SK-N-SH treated with all-trans-retinoic acid at 6 μM for 48 hours (cell line): ENCODE results near the gene VCPKMT.

Experiments
- ATAC-seq: fragments of 200-7000 bp; cut with Tn5 transposase; 3 replicates; pipeline ENCODE4 v1.9.1; 2020; ENCODE audit warnings: mild to moderate bottlenecking, moderate library complexity
- ARNTL ChIP-seq: fragments of 450-650 bp; formaldehyde crosslinking; IDR thresholded peaks from 2 replicates; pipeline ENCODE4 v1.5.0; 2020; ENCODE audit warnings: low read depth, mild to moderate bottlenecking, moderate library complexity, borderline replicate concordance
- BACH2 ChIP-seq: fragments of 250-450 bp; sonication (Bioruptor Pico); IDR thresholded peaks from 2 replicates; pipeline ENCODE4 v1.9.0; 2021; ENCODE audit warnings: mild to moderate bottlenecking, borderline replicate concordance
- CSDC2 ChIP-seq: fragments of 250-450 bp; sonication (Bioruptor Pico); IDR thresholded peaks from 2 replicates; pipeline ENCODE4 v1.5.0; 2020; ENCODE audit warnings: mild to moderate bottlenecking, moderate library complexity
- ESRRG ChIP-seq: fragments of 250-450 bp; sonication (Bioruptor Pico); IDR thresholded peaks from 2 replicates; pipeline ENCODE4 v1.6.1; 2021; ENCODE audit warnings: mild to moderate bottlenecking
- GLIS3 ChIP-seq: fragments of 250-450 bp; sonication (Bioruptor Pico); IDR thresholded peaks from 2 replicates; pipeline ENCODE4 v1.5.0; 2020; ENCODE audit warnings: mild to moderate bottlenecking, moderate library complexity
- ISL1 ChIP-seq: fragments of 250-450 bp; sonication (Bioruptor Pico); IDR thresholded peaks from 2 replicates; pipeline ENCODE4 v2.1.2; 2022; ENCODE audit warnings: mild to moderate bottlenecking, moderate library complexity
- OSR1 ChIP-seq: fragments of 250-450 bp; sonication (Bioruptor Pico); IDR thresholded peaks from 2 replicates; pipeline ENCODE4 v1.8.0; 2022; ENCODE audit warnings: moderate library complexity, mild to moderate bottlenecking, inconsistent platforms
- PPARA ChIP-seq: fragments of 250-450 bp; sonication (Bioruptor Pico); IDR thresholded peaks from 2 replicates; pipeline ENCODE4 v1.5.0; 2020; ENCODE audit warnings: mild to moderate bottlenecking, borderline replicate concordance
- RARB ChIP-seq: fragments of 250-450 bp; sonication (Bioruptor Pico); IDR thresholded peaks from 2 replicates; pipeline ENCODE4 v1.8.0; 2021; ENCODE audit warnings: mild to moderate bottlenecking, moderate library complexity
- TCF4 ChIP-seq: fragments of 250-450 bp; sonication (Bioruptor Pico); IDR thresholded peaks from 2 replicates; pipeline ENCODE4 v1.8.0; 2021; ENCODE audit warnings: mild to moderate bottlenecking, moderate library complexity, borderline replicate concordance
- TOX ChIP-seq: fragments of 250-450 bp; sonication (Bioruptor Pico); IDR thresholded peaks from 2 replicates; pipeline ENCODE4 v1.8.0; 2021; ENCODE audit warnings: mild to moderate bottlenecking, moderate library complexity, borderline replicate concordance
- ZC3H10 ChIP-seq: fragments of 250-450 bp; sonication (Bioruptor Pico); IDR thresholded peaks from 2 replicates; pipeline ENCODE4 v1.5.1; 2021; ENCODE audit warnings: mild to moderate bottlenecking, moderate library complexity
- ZFP3 ChIP-seq: fragments of 250-450 bp; sonication (Bioruptor Pico); IDR thresholded peaks from 2 replicates; pipeline ENCODE4 v1.5.0; 2020; ENCODE audit warnings: mild to moderate bottlenecking, moderate library complexity
- ZFP30 ChIP-seq: fragments of 450-650 bp; formaldehyde crosslinking; IDR thresholded peaks from 2 replicates; pipeline ENCODE4 v1.5.0; 2022; ENCODE audit warnings: mild to moderate bottlenecking, moderate library complexity
- ZNF565 ChIP-seq: fragments of 450-650 bp; formaldehyde crosslinking; conservative IDR thresholded peaks from 2 replicates; pipeline ENCODE4 v1.5.0; 2020; ENCODE audit warnings: low read depth, mild to moderate bottlenecking, moderate library complexity
- ZNF8 ChIP-seq: fragments of 450-650 bp; formaldehyde crosslinking; IDR thresholded peaks from 2 replicates; pipeline ENCODE4 v1.5.0; 2020; ENCODE audit warnings: mild to moderate bottlenecking, moderate library complexity
- TF ChIP-seq, protein P1 (sequence below): fragments of 250-450 bp; sonication (Bioruptor Pico); IDR thresholded peaks from 2 replicates; pipeline ENCODE4 v1.5.1; 2020; ENCODE audit warnings: low read depth, mild to moderate bottlenecking, moderate library complexity
- TF ChIP-seq, protein P2 (sequence below): fragments of 250-450 bp; sonication (Bioruptor Pico); IDR thresholded peaks from 2 replicates; pipeline ENCODE4 v1.5.0; 2020; ENCODE audit warnings: mild to moderate bottlenecking, moderate library complexity
- TF ChIP-seq, protein P3 (sequence below): fragments of 250-450 bp; sonication (Bioruptor Pico); IDR thresholded peaks from 2 replicates; pipeline ENCODE4 v1.8.0; 2021; ENCODE audit warnings: low read depth, mild to moderate bottlenecking, moderate library complexity, borderline replicate concordance
- TF ChIP-seq, protein P4 (sequence below): fragments of 250-450 bp; sonication (Bioruptor Pico); IDR thresholded peaks from 2 replicates; pipeline ENCODE4 v1.5.1; 2021; ENCODE audit warnings: mild to moderate bottlenecking, moderate library complexity
- TF ChIP-seq, protein P5 (sequence below): fragments of 250-450 bp; sonication (Bioruptor Pico); IDR thresholded peaks from 2 replicates; pipeline ENCODE4 v1.8.0; 2020; ENCODE audit warnings: mild to moderate bottlenecking, moderate library complexity, borderline replicate concordance

VCPKMT gene

DNA sequence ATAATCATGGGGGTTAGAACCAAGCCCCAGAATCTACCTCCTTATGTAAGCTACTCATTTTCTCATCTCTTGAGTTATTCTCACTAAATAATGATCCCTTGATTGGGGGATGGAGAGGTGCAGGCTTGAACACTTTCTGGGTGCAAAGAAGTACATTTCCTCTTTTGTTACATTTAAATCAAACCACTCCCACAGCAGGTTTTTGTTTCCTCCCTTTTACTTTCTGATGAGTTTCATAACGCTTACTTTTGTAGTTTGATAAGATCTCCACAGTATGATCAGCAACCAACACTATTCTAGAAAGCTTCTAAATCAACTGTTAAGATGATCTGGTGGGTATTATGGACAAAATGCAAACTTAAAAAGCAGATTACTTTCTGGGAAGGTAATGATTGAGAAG is 20.5 kb downstream of the VCPKMT start:
- TF ChIP-seq, protein P1, sequence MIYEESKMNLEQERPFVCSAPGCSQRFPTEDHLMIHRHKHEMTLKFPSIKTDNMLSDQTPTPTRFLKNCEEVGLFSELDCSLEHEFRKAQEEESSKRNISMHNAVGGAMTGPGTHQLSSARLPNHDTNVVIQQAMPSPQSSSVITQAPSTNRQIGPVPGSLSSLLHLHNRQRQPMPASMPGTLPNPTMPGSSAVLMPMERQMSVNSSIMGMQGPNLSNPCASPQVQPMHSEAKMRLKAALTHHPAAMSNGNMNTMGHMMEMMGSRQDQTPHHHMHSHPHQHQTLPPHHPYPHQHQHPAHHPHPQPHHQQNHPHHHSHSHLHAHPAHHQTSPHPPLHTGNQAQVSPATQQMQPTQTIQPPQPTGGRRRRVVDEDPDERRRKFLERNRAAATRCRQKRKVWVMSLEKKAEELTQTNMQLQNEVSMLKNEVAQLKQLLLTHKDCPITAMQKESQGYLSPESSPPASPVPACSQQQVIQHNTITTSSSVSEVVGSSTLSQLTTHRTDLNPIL (CRISPR knock-in tag): no peak
- TF ChIP-seq, protein P2, sequence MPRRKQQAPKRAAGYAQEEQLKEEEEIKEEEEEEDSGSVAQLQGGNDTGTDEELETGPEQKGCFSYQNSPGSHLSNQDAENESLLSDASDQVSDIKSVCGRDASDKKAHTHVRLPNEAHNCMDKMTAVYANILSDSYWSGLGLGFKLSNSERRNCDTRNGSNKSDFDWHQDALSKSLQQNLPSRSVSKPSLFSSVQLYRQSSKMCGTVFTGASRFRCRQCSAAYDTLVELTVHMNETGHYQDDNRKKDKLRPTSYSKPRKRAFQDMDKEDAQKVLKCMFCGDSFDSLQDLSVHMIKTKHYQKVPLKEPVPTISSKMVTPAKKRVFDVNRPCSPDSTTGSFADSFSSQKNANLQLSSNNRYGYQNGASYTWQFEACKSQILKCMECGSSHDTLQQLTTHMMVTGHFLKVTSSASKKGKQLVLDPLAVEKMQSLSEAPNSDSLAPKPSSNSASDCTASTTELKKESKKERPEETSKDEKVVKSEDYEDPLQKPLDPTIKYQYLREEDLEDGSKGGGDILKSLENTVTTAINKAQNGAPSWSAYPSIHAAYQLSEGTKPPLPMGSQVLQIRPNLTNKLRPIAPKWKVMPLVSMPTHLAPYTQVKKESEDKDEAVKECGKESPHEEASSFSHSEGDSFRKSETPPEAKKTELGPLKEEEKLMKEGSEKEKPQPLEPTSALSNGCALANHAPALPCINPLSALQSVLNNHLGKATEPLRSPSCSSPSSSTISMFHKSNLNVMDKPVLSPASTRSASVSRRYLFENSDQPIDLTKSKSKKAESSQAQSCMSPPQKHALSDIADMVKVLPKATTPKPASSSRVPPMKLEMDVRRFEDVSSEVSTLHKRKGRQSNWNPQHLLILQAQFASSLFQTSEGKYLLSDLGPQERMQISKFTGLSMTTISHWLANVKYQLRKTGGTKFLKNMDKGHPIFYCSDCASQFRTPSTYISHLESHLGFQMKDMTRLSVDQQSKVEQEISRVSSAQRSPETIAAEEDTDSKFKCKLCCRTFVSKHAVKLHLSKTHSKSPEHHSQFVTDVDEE (CRISPR knock-in tag): no peak
- TF ChIP-seq OSR1 (CRISPR knock-in tag): no peak
- TF ChIP-seq, protein P3, sequence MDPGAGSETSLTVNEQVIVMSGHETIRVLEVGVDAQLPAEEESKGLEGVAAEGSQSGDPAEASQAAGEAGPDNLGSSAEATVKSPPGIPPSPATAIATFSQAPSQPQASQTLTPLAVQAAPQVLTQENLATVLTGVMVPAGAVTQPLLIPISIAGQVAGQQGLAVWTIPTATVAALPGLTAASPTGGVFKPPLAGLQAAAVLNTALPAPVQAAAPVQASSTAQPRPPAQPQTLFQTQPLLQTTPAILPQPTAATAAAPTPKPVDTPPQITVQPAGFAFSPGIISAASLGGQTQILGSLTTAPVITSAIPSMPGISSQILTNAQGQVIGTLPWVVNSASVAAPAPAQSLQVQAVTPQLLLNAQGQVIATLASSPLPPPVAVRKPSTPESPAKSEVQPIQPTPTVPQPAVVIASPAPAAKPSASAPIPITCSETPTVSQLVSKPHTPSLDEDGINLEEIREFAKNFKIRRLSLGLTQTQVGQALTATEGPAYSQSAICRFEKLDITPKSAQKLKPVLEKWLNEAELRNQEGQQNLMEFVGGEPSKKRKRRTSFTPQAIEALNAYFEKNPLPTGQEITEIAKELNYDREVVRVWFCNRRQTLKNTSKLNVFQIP (CRISPR knock-in tag): no peak
- TF ChIP-seq ZFP3 (CRISPR knock-in tag): no peak
- no peak for TF ChIP-seq RARB (CRISPR knock-in tag)
- TF ChIP-seq ZFP30: no peak
- no peak for TF ChIP-seq ZC3H10
- TF ChIP-seq TOX: no peak
- TF ChIP-seq ESRRG (CRISPR knock-in tag): no peak
- TF ChIP-seq, protein P4, sequence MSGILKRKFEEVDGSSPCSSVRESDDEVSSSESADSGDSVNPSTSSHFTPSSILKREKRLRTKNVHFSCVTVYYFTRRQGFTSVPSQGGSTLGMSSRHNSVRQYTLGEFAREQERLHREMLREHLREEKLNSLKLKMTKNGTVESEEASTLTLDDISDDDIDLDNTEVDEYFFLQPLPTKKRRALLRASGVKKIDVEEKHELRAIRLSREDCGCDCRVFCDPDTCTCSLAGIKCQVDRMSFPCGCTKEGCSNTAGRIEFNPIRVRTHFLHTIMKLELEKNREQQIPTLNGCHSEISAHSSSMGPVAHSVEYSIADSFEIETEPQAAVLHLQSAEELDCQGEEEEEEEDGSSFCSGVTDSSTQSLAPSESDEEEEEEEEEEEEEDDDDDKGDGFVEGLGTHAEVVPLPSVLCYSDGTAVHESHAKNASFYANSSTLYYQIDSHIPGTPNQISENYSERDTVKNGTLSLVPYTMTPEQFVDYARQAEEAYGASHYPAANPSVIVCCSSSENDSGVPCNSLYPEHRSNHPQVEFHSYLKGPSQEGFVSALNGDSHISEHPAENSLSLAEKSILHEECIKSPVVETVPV (CRISPR knock-in tag): no peak
- TF ChIP-seq, protein P5, sequence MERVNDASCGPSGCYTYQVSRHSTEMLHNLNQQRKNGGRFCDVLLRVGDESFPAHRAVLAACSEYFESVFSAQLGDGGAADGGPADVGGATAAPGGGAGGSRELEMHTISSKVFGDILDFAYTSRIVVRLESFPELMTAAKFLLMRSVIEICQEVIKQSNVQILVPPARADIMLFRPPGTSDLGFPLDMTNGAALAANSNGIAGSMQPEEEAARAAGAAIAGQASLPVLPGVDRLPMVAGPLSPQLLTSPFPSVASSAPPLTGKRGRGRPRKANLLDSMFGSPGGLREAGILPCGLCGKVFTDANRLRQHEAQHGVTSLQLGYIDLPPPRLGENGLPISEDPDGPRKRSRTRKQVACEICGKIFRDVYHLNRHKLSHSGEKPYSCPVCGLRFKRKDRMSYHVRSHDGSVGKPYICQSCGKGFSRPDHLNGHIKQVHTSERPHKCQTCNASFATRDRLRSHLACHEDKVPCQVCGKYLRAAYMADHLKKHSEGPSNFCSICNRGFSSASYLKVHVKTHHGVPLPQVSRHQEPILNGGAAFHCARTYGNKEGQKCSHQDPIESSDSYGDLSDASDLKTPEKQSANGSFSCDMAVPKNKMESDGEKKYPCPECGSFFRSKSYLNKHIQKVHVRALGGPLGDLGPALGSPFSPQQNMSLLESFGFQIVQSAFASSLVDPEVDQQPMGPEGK (CRISPR knock-in tag): no peak
- no peak for TF ChIP-seq CSDC2 (CRISPR knock-in tag)
- no peak for TF ChIP-seq GLIS3 (CRISPR knock-in tag)
- no peak for TF ChIP-seq ARNTL (CRISPR knock-in tag)
- no peak for TF ChIP-seq PPARA (CRISPR knock-in tag)
- TF ChIP-seq TCF4: no peak
- no peak for TF ChIP-seq BACH2 (CRISPR knock-in tag)
- no peak for TF ChIP-seq ZNF8 (CRISPR knock-in tag)
- ATAC-seq: no peak

DNA sequence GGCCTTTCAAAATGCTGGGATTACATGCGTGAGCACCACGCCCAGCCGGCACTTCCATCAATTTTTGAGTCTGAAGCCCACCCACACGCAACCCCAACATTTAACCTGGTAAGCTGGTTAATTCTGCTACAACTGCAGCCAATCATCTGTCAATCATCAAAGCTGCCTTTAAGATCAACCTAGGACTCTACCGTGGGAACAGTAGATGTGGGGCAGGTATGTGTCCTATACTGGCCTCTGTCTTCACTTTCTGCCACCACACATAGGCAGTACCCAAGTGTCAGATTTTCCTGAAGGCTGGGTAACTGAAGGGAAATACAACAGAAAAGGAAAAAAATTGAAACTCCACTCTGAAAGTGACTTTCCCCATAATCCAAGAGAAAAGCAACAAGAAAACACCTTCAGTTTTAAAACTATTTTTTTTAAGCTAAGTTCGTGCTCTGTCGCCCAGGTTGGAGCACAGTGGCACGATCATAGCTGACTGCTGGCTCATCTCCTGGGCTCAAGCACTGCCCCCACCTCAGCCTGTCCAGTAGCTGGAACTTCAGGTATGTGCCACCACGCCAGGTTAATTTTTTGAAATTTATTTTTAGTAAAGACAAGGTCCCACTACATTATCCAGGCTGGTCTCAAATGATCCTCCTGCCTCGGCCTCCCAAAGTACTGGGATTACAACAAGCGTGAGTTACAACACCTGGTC is 22.2 kb downstream of the VCPKMT start:
- no peak for ATAC-seq
- TF ChIP-seq, protein P4 (CRISPR knock-in tag): no peak
- TF ChIP-seq, protein P2 (CRISPR knock-in tag): no peak
- TF ChIP-seq ZNF565 (CRISPR knock-in tag): no peak
- TF ChIP-seq BACH2 (CRISPR knock-in tag): no peak
- no peak for TF ChIP-seq ZNF8 (CRISPR knock-in tag)
- no peak for TF ChIP-seq ESRRG (CRISPR knock-in tag)
- TF ChIP-seq ISL1 (CRISPR knock-in tag): no peak
- TF ChIP-seq, protein P5 (CRISPR knock-in tag): no peak
- no peak for TF ChIP-seq PPARA (CRISPR knock-in tag)
- TF ChIP-seq ZC3H10: no peak
- TF ChIP-seq, protein P3 (CRISPR knock-in tag): no peak
